Loucy (cell line): ENCODE measurements around the gene USP7.

Experiments
- CTCF ChIP-seq: fragments of 200-600 bp; sonication (generic); conservative IDR thresholded peaks from 2 replicates; pipeline ENCODE4 v1.5.1; 2014; ENCODE audit warnings: mild to moderate bottlenecking, antibody characterized with exemption, low read length
- EZH2phosphoT487 ChIP-seq: fragments of 200-600 bp; IDR thresholded peaks from 2 replicates; pipeline ENCODE4 v1.6.1; 2018; ENCODE audit warnings: antibody characterized with exemption, mild to moderate bottlenecking, moderate library complexity, borderline replicate concordance

DNA sequence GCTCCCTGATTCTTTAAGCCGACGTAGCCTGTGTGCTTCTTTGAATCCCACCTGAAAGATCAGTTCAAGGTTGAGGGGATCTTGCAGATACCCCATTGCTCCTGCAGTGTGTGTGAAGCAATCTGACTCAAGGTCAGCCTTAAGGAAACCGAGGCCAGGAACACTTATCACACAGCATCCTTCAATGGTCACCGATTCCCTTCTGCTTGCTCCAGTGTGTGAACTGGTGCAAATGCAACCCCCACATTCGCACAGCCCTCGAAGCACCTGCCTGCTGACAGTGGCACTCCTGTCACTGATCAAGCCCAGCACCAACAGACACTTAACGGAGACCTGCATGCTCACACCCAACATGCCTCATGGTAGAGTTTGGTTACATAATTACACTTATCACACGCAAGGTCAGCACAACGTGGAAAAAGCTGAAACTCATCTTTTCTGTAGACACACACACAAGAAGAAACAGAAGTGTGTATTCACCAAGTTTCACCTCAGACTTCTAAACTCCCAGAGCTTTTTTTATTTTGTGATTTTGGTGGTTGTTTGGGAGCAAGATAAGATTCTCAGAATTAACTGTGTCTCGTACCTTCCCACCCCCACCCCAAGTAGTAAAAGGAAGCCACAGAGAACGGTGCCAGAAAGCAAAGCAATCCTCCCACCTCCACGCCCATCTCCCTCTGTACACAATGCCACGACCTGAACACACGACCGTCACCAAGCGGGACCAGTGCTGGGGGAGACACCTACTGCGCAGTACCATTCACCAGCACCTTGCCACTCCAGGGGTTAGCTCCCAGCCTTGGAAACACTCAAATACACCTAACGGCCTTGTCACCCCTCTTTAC lies 44.4 kb downstream of the USP7 start:
- no peak for TF ChIP-seq CTCF
- TF ChIP-seq EZH2phosphoT487, result no peak
